Measurements from ENCODE around the gene ALKBH2.

- no peak for TF ChIP-seq CTCF (IDR thresholded peaks at IDR 0.05)
- TF ChIP-seq POLR2A (IDR thresholded peaks at IDR 0.05) = no peak
Measured at GRCh38 chr12:109092497-109093021, 713 bp downstream of the ALKBH2 start.
